ENCODE measurements around the gene EFEMP2.

DNA sequence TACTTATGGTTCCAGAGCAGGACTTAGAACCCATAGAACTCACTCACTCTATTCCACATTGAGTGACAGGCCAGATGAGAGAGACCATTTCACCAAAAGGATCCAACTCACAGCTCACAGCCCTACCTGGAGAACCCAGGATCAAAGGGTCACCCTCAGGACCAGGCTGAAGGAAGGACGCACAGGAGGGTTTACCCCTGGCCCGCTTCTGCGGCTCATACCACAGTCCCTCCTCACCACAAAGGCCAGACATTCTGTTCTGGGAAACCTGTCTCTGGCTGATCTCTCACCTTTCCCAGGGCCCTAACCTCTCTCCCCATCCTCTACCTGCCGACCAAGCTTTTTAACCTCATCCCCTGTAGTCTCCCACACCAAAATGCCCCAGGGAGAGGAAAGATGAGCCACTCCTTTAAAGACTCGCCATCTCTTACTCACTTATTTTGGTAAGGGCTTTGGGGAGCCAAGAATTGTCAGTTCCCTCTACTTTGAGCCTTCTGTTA, 22.9 kb upstream of the EFEMP2 start:
- TF ChIP-seq, protein P1, sequence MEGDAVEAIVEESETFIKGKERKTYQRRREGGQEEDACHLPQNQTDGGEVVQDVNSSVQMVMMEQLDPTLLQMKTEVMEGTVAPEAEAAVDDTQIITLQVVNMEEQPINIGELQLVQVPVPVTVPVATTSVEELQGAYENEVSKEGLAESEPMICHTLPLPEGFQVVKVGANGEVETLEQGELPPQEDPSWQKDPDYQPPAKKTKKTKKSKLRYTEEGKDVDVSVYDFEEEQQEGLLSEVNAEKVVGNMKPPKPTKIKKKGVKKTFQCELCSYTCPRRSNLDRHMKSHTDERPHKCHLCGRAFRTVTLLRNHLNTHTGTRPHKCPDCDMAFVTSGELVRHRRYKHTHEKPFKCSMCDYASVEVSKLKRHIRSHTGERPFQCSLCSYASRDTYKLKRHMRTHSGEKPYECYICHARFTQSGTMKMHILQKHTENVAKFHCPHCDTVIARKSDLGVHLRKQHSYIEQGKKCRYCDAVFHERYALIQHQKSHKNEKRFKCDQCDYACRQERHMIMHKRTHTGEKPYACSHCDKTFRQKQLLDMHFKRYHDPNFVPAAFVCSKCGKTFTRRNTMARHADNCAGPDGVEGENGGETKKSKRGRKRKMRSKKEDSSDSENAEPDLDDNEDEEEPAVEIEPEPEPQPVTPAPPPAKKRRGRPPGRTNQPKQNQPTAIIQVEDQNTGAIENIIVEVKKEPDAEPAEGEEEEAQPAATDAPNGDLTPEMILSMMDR (IDR thresholded peaks at IDR 0.05), result no peak
- TF ChIP-seq ZFX (IDR thresholded peaks at IDR 0.05; ENCODE audit: borderline replicate concordance), result no peak

Data from 22Rv1 (cell line).